ENCODE results near the gene SHQ1.
A peak's percentile ranks its signal among the peaks of the same experiment; 100 is the strongest.

SHQ1 gene

GRCh38 chr3:72847282-72847681 is 963 bp downstream of the SHQ1 start:
- DNase-seq: no peak

GRCh38 chr3:72846166-72846565 is 2.1 kb downstream of the SHQ1 start:
- no peak for DNase-seq

GRCh38 chr3:72844436-72844993 is 3.7 kb downstream of the SHQ1 start:
- DNase-seq: no peak

- no peak for DNase-seq
Observed at GRCh38 chr3:72839057-72839456, 9.2 kb downstream of the SHQ1 start.

- no peak for DNase-seq
Observed at GRCh38 chr3:72836923-72837322, 11.3 kb downstream of the SHQ1 start.

GRCh38 chr3:72836416-72836815 is 11.8 kb downstream of the SHQ1 start:
- no peak for DNase-seq

- no peak for DNase-seq
Observed at GRCh38 chr3:72830452-72831223, 17.6 kb downstream of the SHQ1 start.

GRCh38 chr3:72829701-72830100 is 18.5 kb downstream of the SHQ1 start:
- no peak for DNase-seq

GRCh38 chr3:72821161-72821781 is 27.0 kb downstream of the SHQ1 start:
- no peak for DNase-seq

- no peak for DNase-seq
Observed at GRCh38 chr3:72820415-72820814, 27.8 kb downstream of the SHQ1 start.

- DNase-seq: no peak
Observed at GRCh38 chr3:72818905-72819304, 29.3 kb downstream of the SHQ1 start.

GRCh38 chr3:72818092-72818773 is 30.0 kb downstream of the SHQ1 start:
- DNase-seq: peak; percentile 11

GRCh38 chr3:72816862-72817355 is 31.3 kb downstream of the SHQ1 start:
- DNase-seq: no peak

GRCh38 chr3:72814308-72814707 is 33.9 kb downstream of the SHQ1 start:
- no peak for DNase-seq

- no peak for DNase-seq
Observed at GRCh38 chr3:72812201-72812600, 36.0 kb downstream of the SHQ1 start.

- DNase-seq: no peak
Observed at GRCh38 chr3:72811571-72811970, 36.7 kb downstream of the SHQ1 start.

GRCh38 chr3:72810659-72811434 is 37.4 kb downstream of the SHQ1 start:
- no peak for DNase-seq

GRCh38 chr3:72810063-72810462 is 38.2 kb downstream of the SHQ1 start:
- DNase-seq: no peak

GRCh38 chr3:72804361-72804760 is 43.9 kb downstream of the SHQ1 start:
- no peak for DNase-seq

GRCh38 chr3:72803573-72803972 is 44.7 kb downstream of the SHQ1 start:
- DNase-seq: no peak

GRCh38 chr3:72802001-72802400 is 46.2 kb downstream of the SHQ1 start:
- DNase-seq: no peak

- no peak for DNase-seq
Observed at GRCh38 chr3:72800869-72801268, 47.4 kb downstream of the SHQ1 start.

Measured in NCI-H2171 (cell line).